ENCODE results near the gene FAM81A.
A peak's percentile ranks its signal among the peaks of the same experiment; 100 is the strongest.

The FAM81A gene

GRCh38 chr15:59437142-59437816, 707 bp upstream of the FAM81A start:
- no peak overlapping the region for H3K9ac ChIP-seq
- peak overlapping the region; percentile 51 for H3K4me3 ChIP-seq (ENCODE audit: low read depth, low read length)
- H3K36me3 ChIP-seq (ENCODE audit: control insufficient read depth, insufficient read depth, low read length), result no peaks in the 10 kb centered on the region
- peak overlapping the region; percentile 76 for H2AFZ ChIP-seq
- no peaks in the 10 kb centered on the region for H3K9me3 ChIP-seq (ENCODE audit: control insufficient read depth, low read length)
- no peaks in the 10 kb centered on the region for H3K79me2 ChIP-seq
- no peaks in the 10 kb centered on the region for H3K4me1 ChIP-seq
- no peak overlapping the region for H3K27ac ChIP-seq
- no peaks in the 10 kb centered on the region for H3K27me3 ChIP-seq (ENCODE audit: control insufficient read depth, insufficient read depth, low read length)
- H3K4me2 ChIP-seq (ENCODE audit: low read length), result peak overlapping the region; percentile 55
- no peak for TF ChIP-seq CTCF (IDR thresholded peaks at IDR 0.05)

GRCh38 chr15:59438625-59439290, 772 bp downstream of the FAM81A start:
- H2AFZ ChIP-seq, result peak overlapping the region; percentile 80
- TF ChIP-seq CTCF (IDR thresholded peaks at IDR 0.05), result no peak

GRCh38 chr15:59439576-59439975, 1.6 kb downstream of the FAM81A start:
- H3K4me2 ChIP-seq (ENCODE audit: low read length), result no peak overlapping the region
- H2AFZ ChIP-seq, result no peak overlapping the region
- no peak overlapping the region for H3K9ac ChIP-seq
- TF ChIP-seq CTCF (IDR thresholded peaks at IDR 0.05), result no peak
- no peak overlapping the region for H3K4me3 ChIP-seq (ENCODE audit: low read depth, low read length)
- H3K9me3 ChIP-seq (ENCODE audit: control insufficient read depth, low read length), result no peaks in the 10 kb centered on the region
- H3K36me3 ChIP-seq (ENCODE audit: control insufficient read depth, insufficient read depth, low read length), result no peaks in the 10 kb centered on the region
- no peaks in the 10 kb centered on the region for H3K27me3 ChIP-seq (ENCODE audit: control insufficient read depth, insufficient read depth, low read length)
- H3K4me1 ChIP-seq, result no peaks in the 10 kb centered on the region
- H3K79me2 ChIP-seq, result no peaks in the 10 kb centered on the region
- H3K27ac ChIP-seq, result no peak overlapping the region

More at GRCh38 chr15:59438625-59439290, 772 bp downstream of the FAM81A start:
- Histone ChIP-seq H3K4me3 (ENCODE audit: low read depth, low read length) (peak overlapping the region; percentile 45), H3K9ac (no peak overlapping the region), H3K4me1 (no peaks in the 10 kb centered on the region), H3K4me2 (ENCODE audit: low read length) (peak overlapping the region; percentile 78), H3K36me3 (ENCODE audit: control insufficient read depth, insufficient read depth, low read length) (no peaks in the 10 kb centered on the region), H3K9me3 (ENCODE audit: control insufficient read depth, low read length) (no peaks in the 10 kb centered on the region), H3K27ac (no peak overlapping the region), H3K27me3 (ENCODE audit: control insufficient read depth, insufficient read depth, low read length) (no peaks in the 10 kb centered on the region), H3K79me2 (no peaks in the 10 kb centered on the region)

GRCh38 chr15:59443341-59444072, 5.5 kb downstream of the FAM81A start:
- H3K4me3 ChIP-seq (ENCODE audit: low read depth, low read length), result no peak overlapping the region
- TF ChIP-seq CTCF (IDR thresholded peaks at IDR 0.05), result no peak
- H3K9me3 ChIP-seq (ENCODE audit: control insufficient read depth, low read length), result no peaks in the 10 kb centered on the region

More at GRCh38 chr15:59443341-59444072, 5.5 kb downstream of the FAM81A start:
- no peak overlapping the region for H2AFZ ChIP-seq
- no peak overlapping the region for H3K4me2 ChIP-seq (ENCODE audit: low read length)
- no peaks in the 10 kb centered on the region for H3K4me1 ChIP-seq
- no peaks in the 10 kb centered on the region for H3K36me3 ChIP-seq (ENCODE audit: control insufficient read depth, insufficient read depth, low read length)
- no peak overlapping the region for H3K9ac ChIP-seq
- H3K27ac ChIP-seq, result no peak overlapping the region
- no peaks in the 10 kb centered on the region for H3K27me3 ChIP-seq (ENCODE audit: control insufficient read depth, insufficient read depth, low read length)
- no peaks in the 10 kb centered on the region for H3K79me2 ChIP-seq
